Measurements from ENCODE around the gene TMEM204.

DNA sequence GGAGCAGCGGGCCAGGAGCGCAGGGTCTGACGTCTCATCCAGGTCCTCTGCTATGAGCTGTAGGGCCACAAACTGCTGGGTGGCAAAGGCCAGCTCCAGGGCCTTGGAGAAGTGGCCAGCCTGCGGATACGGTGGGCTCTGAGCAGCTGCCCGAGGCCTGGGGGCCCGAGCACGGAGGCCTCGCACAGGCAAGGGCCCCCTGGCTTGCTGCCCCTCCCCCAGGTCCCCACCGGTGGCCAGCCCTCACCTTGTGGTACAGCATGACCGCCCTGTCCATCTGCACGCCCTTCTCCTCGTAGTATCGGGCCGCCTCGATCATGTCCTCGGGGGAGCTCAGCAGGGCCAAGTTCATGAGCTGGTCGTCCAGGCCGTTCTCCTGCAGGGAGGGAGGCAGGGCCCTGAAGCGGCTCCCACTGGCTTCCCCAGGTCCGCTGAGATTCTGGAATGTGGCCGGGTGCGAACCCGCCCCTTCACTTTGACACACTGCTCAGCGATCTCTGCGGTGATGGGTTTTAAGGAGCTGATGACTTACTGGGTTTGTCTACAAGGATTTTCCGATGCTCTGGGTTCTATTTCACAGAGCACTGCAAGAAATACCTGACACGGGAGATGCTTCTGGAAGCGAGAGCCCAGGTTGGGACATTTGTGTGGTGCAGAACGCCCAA, 9.8 kb upstream of the TMEM204 start:
- TF ChIP-seq, protein P1, sequence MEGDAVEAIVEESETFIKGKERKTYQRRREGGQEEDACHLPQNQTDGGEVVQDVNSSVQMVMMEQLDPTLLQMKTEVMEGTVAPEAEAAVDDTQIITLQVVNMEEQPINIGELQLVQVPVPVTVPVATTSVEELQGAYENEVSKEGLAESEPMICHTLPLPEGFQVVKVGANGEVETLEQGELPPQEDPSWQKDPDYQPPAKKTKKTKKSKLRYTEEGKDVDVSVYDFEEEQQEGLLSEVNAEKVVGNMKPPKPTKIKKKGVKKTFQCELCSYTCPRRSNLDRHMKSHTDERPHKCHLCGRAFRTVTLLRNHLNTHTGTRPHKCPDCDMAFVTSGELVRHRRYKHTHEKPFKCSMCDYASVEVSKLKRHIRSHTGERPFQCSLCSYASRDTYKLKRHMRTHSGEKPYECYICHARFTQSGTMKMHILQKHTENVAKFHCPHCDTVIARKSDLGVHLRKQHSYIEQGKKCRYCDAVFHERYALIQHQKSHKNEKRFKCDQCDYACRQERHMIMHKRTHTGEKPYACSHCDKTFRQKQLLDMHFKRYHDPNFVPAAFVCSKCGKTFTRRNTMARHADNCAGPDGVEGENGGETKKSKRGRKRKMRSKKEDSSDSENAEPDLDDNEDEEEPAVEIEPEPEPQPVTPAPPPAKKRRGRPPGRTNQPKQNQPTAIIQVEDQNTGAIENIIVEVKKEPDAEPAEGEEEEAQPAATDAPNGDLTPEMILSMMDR (conservative IDR thresholded peaks at IDR 0.05; ENCODE audit: low read depth, low read length), result no peak
- TF ChIP-seq EZH2 (IDR thresholded peaks at IDR 0.05; ENCODE audit: borderline replicate concordance, low read depth, low read length, poor library complexity, severe bottlenecking), result no peak
